Small intestine (tissue), 7 donors: Measurements from ENCODE around the gene SLC49A3. TPM values are rescaled to one million over a fixed set of nuclear protein-coding genes. Genes with fewer than 3 reads are reported as not detected.

Experiments
- DNase-seq, 2 donors: peaks; one replicate each; pipeline versions ENCODE4 v3.0.0 to v3.0.0-alpha.2; 2013
- FAIRE-seq: peaks from 2 replicates; lab custom pipeline; 2012; peaks lifted over from hg19 to GRCh38; lab: Jason Lieb, UNC
- H3K27ac ChIP-seq, 3 donors: one replicate each; pipeline ENCODE4 v1.5.1; 2013; ENCODE audit warnings: low read length in 2 of 3, mild to moderate bottlenecking in 2 of 3, control low read depth in 1 of 3, inconsistent platforms in 1 of 3, low read depth in 1 of 3, moderate library complexity in 1 of 3
- H3K27me3 ChIP-seq, 3 donors: one replicate each; pipeline ENCODE4 v1.6.1; 2013; ENCODE audit warnings: low read length in 3 of 3, inconsistent platforms in 1 of 3; ENCODE audit not compliant: control insufficient read depth in 3 of 3, insufficient read depth in 3 of 3
- H3K36me3 ChIP-seq, 3 donors: one replicate each; pipeline ENCODE4 v1.6.1; 2013; ENCODE audit warnings: low read length in 3 of 3, inconsistent platforms in 1 of 3, low read depth in 1 of 3, mild to moderate bottlenecking in 1 of 3, moderate library complexity in 1 of 3; ENCODE audit not compliant: control insufficient read depth in 3 of 3, insufficient read depth in 2 of 3
- H3K4me1 ChIP-seq, 3 donors: one replicate each; pipeline ENCODE4 v1.6.1; 2013; ENCODE audit warnings: low read length in 2 of 3, inconsistent platforms in 1 of 3, low read depth in 1 of 3, mild to moderate bottlenecking in 1 of 3, moderate library complexity in 1 of 3; ENCODE audit not compliant: control insufficient read depth in 3 of 3, insufficient read depth in 2 of 3
- H3K4me3 ChIP-seq, 3 donors: one replicate each; pipeline ENCODE4 v1.5.1; 2013; ENCODE audit warnings: low read length in 3 of 3, control low read depth in 1 of 3, inconsistent platforms in 1 of 3, low read depth in 1 of 3, mild to moderate bottlenecking in 1 of 3, moderate library complexity in 1 of 3
- H3K9me3 ChIP-seq, 2 donors: one replicate each; pipeline ENCODE4 v1.6.1; 2013; ENCODE audit warnings: low read depth in 1 of 2, low read length in 1 of 2; ENCODE audit not compliant: control insufficient read depth in 2 of 2, insufficient read depth in 1 of 2
- WGBS, 3 donors: extraction: QIAGEN DNeasy Blood & Tissue Kit; methylation state at CpG; one replicate each; pipeline ENCODE4 v1.1.7; 2013; 5-methylcytosine and 5-hydroxymethylcytosine counted together
- polyA plus RNA-seq, 4 donors: library from polyadenylated mRNA; stranded (reverse) in 3 of 4; unstranded in 1 of 4; fragments of 200-250 nt in 3 of 4; fragments of 120-200 nt in 1 of 4; gene quantifications; one replicate each; pipeline versions ENCODE4 v1.2.1 to v1.2.3, GENCODE V29; 2013
- donor health status: healthy with polysubstance abuse.
- donor health status: control.
- donor health status: control.
- donor health status: Bipolar disorder and iron deficiency.
- donor health status: healthy.

The SLC49A3 gene
- polyA plus RNA-seq, 4 donors: 3.4 to 7.8 (median 4.6) TPM

GRCh38 chr4:725391-726234 is 36.7 kb upstream of the SLC49A3 start:
- Histone ChIP-seq H3K9me3 (no peaks in the 10 kb centered on the region), H3K27ac (no peak overlapping the region), H3K27me3 (no peaks in the 10 kb centered on the region), H3K4me3 (no peak overlapping the region), H3K4me1 (peaks cover 0 to 8% (median 0%) of the 10 kb centered on the region in 3 donors), H3K36me3 (peaks cover 0 to 47% (median 0%) of the 10 kb centered on the region in 3 donors)
- DNase-seq (no peak), FAIRE-seq (no peak)
- WGBS, 3 donors: 91 to 95% (median 93%) methylated on average over 36 to 41 of the region's 41 CpGs

GRCh38 chr4:723751-724530 is 35.0 kb upstream of the SLC49A3 start:
- WGBS, 3 donors: 35 to 74% (median 53%) methylated on average over 28 of the region's 28 CpGs
- no peak overlapping the region for H3K4me3 ChIP-seq
- no peaks in the 10 kb centered on the region for H3K27me3 ChIP-seq
- peak overlapping the region in 1 of 3 donors; percentile 38 for H3K27ac ChIP-seq
- H3K36me3 ChIP-seq: peaks cover 0 to 45% (median 0%) of the 10 kb centered on the region in 3 donors
- FAIRE-seq: no peak
- DNase-seq: peak; percentile 66 to 67
- H3K9me3 ChIP-seq: no peaks in the 10 kb centered on the region
- H3K4me1 ChIP-seq: peaks cover 0 to 8% (median 0%) of the 10 kb centered on the region in 3 donors

GRCh38 chr4:722851-723360 is 34.0 kb upstream of the SLC49A3 start:
- WGBS, 3 donors: 96 to 97% (median 97%) methylated on average over 61 of the region's 61 CpGs

GRCh38 chr4:722169-722725 is 33.3 kb upstream of the SLC49A3 start:
- WGBS, 3 donors: 93 to 95% (median 94%) methylated on average over 25 to 47 of the region's 47 CpGs
- Histone ChIP-seq H3K36me3 (peaks cover 0 to 45% (median 0%) of the 10 kb centered on the region in 3 donors), H3K9me3 (no peaks in the 10 kb centered on the region), H3K4me1 (peaks cover 0 to 8% (median 0%) of the 10 kb centered on the region in 3 donors), H3K27ac (no peak overlapping the region), H3K4me3 (no peak overlapping the region), H3K27me3 (no peaks in the 10 kb centered on the region)
- DNase-seq (no peak), FAIRE-seq (no peak)

More at GRCh38 chr4:722851-723360, 34.0 kb upstream of the SLC49A3 start:
- FAIRE-seq: no peak
- Histone ChIP-seq H3K27ac (no peak overlapping the region), H3K9me3 (no peaks in the 10 kb centered on the region), H3K4me3 (no peak overlapping the region), H3K36me3 (peaks cover 0 to 45% (median 0%) of the 10 kb centered on the region in 3 donors), H3K27me3 (no peaks in the 10 kb centered on the region), H3K4me1 (peaks cover 0 to 8% (median 0%) of the 10 kb centered on the region in 3 donors)
- no peak for DNase-seq

GRCh38 chr4:721261-722168 is 32.6 kb upstream of the SLC49A3 start:
- DNase-seq (peak in 1 of 2 donors; percentile 56), FAIRE-seq (no peak)
- H3K36me3 ChIP-seq: peaks cover 0 to 41% (median 0%) of the 10 kb centered on the region in 3 donors

GRCh38 chr4:720111-720860 is 31.3 kb upstream of the SLC49A3 start:
- no peak overlapping the region for H3K4me3 ChIP-seq
- no peaks in the 10 kb centered on the region for H3K27me3 ChIP-seq
- DNase-seq (no peak), FAIRE-seq (no peak)
- 94 to 95% (median 95%) methylated on average over 57 to 59 of the region's 59 CpGs for WGBS, 3 donors
- H3K9me3 ChIP-seq: no peaks in the 10 kb centered on the region
- H3K36me3 ChIP-seq: peaks cover 0 to 41% (median 0%) of the 10 kb centered on the region in 3 donors
- peaks cover 0 to 8% (median 0%) of the 10 kb centered on the region in 3 donors for H3K4me1 ChIP-seq
- no peak overlapping the region for H3K27ac ChIP-seq

More at GRCh38 chr4:721261-722168, 32.6 kb upstream of the SLC49A3 start:
- no peaks in the 10 kb centered on the region for H3K9me3 ChIP-seq
- WGBS, 3 donors: 37 to 68% (median 58%) methylated on average over 31 of the region's 31 CpGs
- peaks cover 0 to 8% (median 0%) of the 10 kb centered on the region in 3 donors for H3K4me1 ChIP-seq
- peak overlapping the region in 1 of 3 donors; percentile 15 for H3K27ac ChIP-seq
- H3K27me3 ChIP-seq: no peaks in the 10 kb centered on the region
- H3K4me3 ChIP-seq: no peak overlapping the region

GRCh38 chr4:718460-718859 is 29.5 kb upstream of the SLC49A3 start:
- Histone ChIP-seq H3K9me3 (no peaks in the 10 kb centered on the region), H3K4me1 (peaks cover 0 to under 1% (median 0%) of the 10 kb centered on the region in 3 donors), H3K36me3 (peaks cover 0 to 43% (median 0%) of the 10 kb centered on the region in 3 donors), H3K27me3 (no peaks in the 10 kb centered on the region), H3K4me3 (no peak overlapping the region), H3K27ac (no peak overlapping the region)
- WGBS, 3 donors: 85 to 93% (median 93%) methylated on average over 8 of the region's 8 CpGs
- DNase-seq: no peak
- FAIRE-seq: no peak
